ENCODE measurements around the gene CCNL2.
"Not testable (repeated sequence)": the region's sequence is repeated elsewhere in the genome, so short reads cannot be mapped to it uniquely, and the experiment has no call there.

Gene CCNL2

DNA sequence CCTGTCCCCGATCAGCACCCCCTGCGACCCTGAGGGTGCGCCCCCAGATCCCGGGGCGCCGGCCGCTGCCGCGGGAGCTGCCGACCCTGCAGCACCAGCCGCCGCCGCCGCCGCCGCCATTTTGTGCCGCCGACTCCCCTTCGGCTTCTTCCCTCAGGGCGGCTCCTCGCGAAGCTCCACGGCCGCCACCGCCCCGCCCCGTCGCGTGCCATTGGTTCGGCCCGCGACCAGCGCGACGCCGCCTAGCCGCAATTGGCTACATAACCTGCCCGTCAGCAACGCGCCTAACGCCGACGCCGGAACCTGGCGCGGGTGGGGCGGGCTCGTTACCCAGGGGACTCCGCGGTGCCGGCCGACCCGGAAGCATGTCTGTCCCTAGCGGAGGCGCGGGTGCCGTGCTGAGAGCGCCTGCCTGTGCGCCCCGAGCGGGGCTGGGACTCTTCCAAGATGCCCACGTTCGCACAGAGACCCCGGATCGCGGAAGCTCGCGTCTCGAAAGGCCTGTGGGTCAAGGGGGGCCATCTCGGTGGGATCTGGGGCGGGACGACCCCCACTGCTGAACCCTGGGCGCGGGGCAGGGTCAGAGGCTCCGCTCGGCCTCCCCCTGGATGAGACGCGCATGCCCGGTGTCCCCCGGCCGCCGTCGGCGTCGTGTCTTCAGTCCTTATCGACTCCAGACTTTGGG lies at the start of gene CCNL2:
CCNL2 (minus strand) TSS at position 149 of the 685 bp plus-strand sequence; CDS start at position 120, 29 bp downstream.
- peak; percentile 95 for DNase-seq

DNA sequence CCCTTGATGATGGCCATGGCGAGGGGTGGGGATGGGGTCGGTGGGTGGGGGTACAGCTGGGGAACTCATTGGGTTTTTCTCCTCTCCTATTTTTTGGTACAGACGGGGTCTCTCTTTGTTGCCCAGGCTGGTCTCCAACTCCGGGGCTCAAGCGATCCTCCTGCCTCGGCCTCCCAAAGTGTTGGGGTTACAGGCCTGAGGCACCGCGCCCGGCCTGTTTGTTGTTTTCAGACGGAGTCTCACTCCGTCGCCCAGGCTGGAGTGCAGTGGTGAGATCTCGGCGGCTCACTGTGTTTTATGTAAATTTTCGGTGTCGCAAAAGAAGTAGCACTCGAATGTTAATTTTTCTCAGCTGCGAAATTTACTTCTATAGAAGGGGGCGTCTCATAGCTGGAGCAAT lies 47.5 kb upstream of the CCNL2 start:
- not testable (repeated sequence) for DNase-seq

GRCh38 chr1:1442069-1442770 lies 43.1 kb upstream of the CCNL2 start:
- no peak for DNase-seq

DNA sequence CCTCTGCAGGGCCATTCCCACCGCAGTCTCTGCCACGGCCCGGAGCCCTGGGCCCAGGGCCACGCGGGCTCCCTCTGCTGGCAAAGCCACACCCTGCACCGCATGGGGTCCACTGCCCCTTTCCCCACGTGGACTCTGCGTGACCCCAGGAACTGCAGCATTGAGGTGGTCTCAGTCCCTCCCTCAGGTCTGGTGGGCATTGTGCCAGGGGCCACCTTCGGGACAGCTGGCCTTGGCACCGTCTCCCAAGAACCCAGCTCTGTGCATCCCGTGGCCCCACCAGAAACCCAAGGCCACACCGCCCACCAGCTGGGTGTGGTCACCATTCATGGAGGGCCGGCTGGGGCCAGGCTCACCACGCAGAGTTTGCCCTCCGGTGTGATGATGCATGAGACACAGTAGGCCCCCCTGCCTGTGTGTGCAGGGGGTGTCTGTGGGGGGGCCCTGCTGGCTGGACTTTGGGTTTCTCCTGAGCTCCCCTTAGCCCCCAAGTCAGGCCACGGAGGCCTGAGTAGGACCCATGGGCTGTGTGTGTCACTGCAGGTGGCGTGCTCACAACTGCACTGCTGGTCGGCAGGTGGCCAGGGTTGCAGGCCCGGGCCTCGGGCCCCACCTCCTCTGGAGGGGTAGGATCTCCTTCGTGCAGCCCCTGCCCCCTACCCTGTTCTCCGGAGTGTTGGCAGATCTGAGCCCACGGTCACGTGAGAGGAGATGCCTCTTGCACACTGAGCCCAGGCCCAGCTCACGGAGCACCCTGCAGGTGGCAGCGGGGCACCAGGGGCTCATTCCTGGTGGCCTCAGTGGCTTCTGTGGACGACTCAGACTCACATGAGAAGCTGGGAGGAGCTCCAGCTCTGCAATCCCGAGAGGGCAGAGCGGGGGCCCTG lies 42.1 kb upstream of the CCNL2 start:
- no peak for DNase-seq

DNA sequence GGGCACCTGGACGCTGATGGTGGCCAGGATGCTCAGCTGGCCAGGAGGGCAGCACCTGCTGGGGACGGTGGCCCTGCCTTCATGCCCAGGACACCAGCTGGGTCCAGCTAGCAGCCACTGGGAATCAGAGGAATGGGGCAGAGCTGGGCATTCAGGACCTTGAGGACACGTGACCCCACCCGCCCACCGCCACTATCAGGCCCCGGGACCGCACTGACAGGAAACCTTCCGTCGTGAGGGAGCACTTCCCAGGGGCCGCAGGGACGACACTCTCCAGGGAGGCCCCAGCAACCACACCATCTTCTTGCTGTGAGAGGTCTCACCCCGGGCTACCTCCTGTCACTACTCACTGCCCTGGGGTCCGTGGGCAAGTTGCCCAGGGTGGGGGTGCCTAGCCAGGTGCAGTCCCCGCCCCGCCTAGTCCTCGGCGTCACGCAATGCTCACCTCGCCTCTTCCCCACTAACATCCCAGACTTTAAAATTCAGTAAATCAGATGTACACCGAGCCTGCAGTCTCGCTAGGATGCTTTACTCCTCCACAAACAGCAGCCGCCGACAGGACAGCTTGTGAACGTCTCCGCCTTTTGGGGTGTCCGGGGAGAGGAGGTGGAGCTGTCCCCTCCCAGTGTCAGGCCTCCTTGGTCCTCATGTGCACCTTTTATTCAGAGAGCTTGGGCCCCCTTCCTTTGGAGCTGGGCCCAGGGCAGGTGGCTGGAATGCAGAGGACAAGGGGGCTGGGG lies 41.3 kb upstream of the CCNL2 start:
- DNase-seq, result no peak

DNA sequence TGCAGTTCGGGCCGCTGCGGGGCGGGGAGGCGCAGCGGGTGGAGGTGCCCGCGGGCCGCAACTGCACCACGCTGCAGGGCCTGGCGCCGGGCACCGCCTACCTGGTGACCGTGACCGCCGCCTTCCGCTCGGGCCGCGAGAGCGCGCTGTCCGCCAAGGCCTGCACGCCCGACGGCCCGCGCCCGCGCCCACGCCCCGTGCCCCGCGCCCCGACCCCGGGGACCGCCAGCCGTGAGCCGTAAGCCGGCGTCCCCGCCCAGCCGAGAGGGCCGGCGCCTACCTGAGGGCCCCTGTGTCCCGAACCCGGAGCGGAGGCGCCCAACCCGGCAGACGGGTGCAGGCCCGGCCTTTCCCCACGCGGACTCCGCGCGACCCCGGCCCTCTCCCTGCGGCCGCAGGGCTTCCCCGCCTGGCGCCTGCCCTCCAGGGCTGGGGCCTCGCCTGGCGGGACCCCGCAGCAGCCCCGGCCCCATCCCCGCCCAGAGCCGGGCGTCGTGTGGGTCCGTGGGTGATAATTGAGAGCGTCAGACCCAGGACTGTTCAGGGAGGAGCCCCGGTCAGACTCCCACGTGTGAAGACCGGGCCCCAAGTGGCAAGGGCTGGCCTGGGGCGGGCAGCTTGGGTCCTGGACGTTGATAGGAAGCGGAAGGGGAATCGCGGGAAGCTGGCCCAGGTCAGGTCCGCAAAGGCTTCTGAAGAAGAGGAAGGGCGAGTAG lies 40.6 kb upstream of the CCNL2 start:
- no peak for DNase-seq

- no peak for DNase-seq
These were observed 39.6 kb upstream of the CCNL2 start for GRCh38 chr1:1438531-1439381.

DNA sequence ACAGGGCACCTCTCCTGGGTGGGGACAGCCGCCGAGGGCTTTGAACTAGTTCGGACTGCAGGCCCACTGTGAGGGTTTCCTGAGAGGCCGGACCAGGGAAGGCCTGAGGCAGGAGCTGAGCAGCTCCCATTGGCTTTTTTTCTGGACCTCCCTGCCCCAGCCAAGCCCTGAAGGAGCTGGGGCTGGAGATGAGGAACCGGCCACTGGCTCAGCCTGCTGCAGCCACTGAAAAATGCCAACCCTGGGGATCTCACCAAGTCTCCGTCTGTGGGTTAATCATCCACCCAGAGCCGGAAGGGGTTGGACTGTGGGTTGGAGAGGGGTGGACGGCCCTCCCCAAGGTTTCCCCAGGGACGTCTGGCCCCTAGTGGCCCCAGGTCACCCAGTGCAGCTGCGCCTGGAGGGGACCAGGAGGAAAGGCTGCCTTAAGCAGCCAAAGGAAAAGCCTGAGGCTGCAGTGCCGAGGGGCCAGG lies 38.8 kb upstream of the CCNL2 start:
- DNase-seq, result no peak

DNA sequence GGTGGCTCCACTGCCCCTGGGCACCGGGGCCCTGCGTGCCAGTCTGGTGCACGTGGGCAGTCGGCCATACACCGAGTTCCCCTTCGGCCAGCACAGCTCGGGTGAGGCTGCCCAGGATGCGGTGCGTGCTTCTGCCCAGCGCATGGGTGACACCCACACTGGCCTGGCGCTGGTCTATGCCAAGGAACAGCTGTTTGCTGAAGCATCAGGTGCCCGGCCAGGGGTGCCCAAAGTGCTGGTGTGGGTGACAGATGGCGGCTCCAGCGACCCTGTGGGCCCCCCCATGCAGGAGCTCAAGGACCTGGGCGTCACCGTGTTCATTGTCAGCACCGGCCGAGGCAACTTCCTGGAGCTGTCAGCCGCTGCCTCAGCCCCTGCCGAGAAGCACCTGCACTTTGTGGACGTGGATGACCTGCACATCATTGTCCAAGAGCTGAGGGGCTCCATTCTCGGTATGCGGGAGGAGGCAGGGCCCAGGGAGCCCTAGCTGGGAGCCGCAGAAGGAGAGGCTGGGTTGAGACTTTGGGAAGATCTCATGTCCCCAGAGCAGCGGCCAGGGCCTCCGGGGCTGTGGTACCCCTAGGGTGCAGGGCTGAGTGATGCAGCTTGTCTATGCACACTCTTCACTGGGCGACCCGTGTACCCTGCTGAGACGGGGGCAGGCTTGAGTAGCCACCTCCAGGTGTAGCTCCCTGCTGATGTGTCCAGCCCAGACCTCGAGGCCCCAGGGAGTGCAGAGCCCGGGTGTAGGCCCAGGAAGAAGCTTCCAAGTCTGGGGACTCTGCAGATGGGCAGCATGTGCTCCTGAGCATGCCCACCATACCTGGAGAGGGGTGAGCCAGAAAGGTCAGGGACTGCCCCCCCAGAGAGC lies 38.1 kb upstream of the CCNL2 start:
- no peak for DNase-seq

DNA sequence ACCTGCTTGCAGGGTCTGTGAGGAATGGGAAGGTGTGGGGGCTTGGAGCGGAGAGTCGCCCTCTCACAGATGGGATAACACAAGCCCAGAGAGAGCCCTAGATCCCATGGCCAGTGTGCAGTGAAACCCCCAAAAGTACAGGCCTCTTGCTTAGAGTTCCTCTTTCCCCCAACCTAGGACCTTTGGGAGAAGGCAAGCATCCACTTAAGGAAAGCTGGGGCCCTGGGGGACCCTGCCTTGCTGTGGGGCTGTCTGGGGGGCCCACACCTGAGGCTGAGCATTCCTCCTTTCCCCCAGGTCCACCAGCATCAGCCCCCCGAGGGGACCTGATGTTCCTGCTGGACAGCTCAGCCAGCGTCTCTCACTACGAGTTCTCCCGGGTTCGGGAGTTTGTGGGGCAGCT lies 37.5 kb upstream of the CCNL2 start:
- no peak for DNase-seq

DNA sequence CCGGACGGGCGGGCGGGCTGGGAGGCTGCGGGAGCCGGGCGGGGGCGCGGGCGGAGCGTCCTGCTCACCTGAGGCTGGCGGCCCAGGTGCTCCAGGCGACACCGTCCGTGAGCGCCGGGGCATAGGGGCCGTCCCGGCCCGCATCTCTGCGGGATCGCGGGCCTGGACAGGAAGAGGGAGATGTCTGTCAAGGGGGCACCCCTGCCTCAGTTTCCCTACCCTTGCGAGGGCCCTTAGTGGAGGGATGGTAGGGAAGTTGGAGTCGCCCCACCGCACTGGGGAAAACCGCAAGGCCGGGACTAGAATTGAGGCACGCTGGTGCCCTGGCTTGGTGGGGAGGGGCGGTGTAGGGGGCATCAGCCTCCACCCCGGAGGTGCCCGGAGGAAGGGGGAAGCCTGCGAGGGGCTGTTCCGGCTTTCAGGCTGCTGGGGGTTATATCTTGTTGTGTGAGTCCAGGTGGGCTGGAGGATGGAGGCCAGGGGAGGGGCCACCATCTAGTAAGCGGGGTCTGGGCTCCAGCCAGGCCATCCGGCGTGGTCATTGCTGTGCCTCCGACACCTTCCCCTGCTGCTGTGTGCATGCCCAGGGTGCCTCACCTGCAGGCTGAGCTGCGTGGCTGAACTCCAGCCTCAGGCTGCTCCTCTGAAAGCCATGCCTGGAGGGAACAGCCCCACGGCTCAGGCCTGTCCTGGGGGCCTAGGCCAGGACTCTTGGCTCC lies 36.9 kb upstream of the CCNL2 start:
- no peak for DNase-seq

- no peak for DNase-seq
These were observed 36.2 kb upstream of the CCNL2 start, which contains the start of gene VWA1 for GRCh38 chr1:1435106-1435903. Gene VWA1, plus strand, starts transcription at chr1:1435690. Its CDS starts 59 bp downstream, at chr1:1435749.

GRCh38 chr1:1434824-1435105 lies 35.6 kb upstream of the CCNL2 start:
- no peak for DNase-seq

DNA sequence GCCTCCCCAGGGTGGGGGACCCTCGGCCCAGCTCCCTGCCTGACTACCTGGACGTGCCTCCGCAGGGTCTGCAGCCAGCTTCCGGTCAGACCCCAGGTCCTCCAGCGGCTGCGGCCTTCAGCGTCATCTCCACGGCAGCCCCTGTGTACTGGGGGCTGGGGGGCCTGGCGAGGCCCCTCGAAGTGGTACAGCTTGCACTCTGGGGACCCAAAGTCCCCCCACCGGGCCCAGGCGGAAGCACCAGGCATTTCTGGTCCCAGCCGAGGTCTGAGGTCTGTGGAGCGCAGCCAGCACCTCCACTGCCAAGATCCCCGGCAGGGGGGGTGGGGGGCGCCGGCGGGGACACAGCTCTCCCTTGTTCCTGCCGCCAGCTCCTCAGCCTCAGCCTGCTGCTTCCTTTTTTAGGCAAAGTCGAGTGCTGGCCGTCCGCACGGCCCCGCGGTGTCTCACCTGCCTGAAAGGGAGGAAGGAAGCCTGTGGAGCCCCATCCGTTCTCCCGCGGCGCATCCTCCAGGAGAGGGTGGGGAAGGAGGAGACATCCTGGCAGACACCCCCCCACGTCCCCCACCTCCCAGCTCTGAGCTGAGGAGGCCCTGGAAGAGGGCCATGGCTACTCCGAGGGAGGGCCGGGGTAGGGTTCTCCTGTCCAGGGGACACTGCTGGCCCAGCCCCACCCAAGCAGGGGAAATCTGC lies 35.1 kb upstream of the CCNL2 start:
- no peak for DNase-seq

GRCh38 chr1:1433804-1434130 lies 34.6 kb upstream of the CCNL2 start:
- no peak for DNase-seq

- no peak for DNase-seq
These were observed 34.0 kb upstream of the CCNL2 start for GRCh38 chr1:1432951-1433803.
